ENCODE results near the gene STYK1.

Gene STYK1

GRCh38 chr12:10669533-10669932 lies 4.3 kb downstream of the STYK1 start:
- H2BK5ac ChIP-seq (ENCODE audit: low read length) = no peak overlapping the region
- no peak overlapping the region for H3K9ac ChIP-seq (ENCODE audit: low read depth, low read length, poor library complexity)

DNA sequence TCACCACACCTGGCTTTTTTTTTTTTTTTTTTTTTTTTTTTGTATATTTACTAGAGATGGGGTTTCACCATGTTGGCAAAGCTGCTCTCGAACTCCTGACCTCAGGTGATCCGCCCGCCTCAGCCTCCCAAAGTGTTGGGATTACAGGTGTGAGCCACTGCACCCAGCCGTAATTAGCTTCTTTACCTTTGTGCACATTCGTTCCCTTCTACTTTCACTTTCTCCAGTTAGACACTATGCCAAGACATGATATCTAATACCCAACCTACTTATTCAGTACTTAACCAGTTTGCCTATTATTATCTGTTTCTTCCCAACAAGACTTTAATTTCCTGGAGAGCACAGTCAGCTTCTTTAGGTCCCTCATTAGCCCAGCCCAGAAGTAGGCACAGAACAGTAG lies 5.3 kb downstream of the STYK1 start:
- Histone ChIP-seq H2BK5ac (ENCODE audit: low read length) (no peak overlapping the region), H3K27ac (replicated peaks; ENCODE audit: low read length) (no peak overlapping the region), H3K4me2 (ENCODE audit: insufficient read depth, low read length, poor library complexity, severe bottlenecking) (no peak overlapping the region), H3K27me3 (ENCODE audit: control insufficient read depth in 3 of 3, insufficient read depth in 3 of 3, low read depth in 1 of 3, low read length in 3 of 3) (peaks cover 0 to 27% (median under 1%) of the 10 kb centered on the region in 3 experiments), H3K4me1 (ENCODE audit: control insufficient read depth in 2 of 2, insufficient read depth in 1 of 2, low read depth in 1 of 2, low read length in 2 of 2) (no peaks in the 10 kb centered on the region), H3K9me3 (replicated peaks in 1 of 2; ENCODE audit: control insufficient read depth in 2 of 2, insufficient read depth in 1 of 2, low read depth in 1 of 2, low read length in 2 of 2) (no peaks in the 10 kb centered on the region), H2BK15ac (ENCODE audit: low read length) (no peak overlapping the region), H3K23ac (ENCODE audit: low read depth, low read length, poor library complexity) (no peak overlapping the region), H3K36me3 (replicated peaks in 1 of 2; ENCODE audit: control insufficient read depth in 2 of 2, insufficient read depth in 2 of 2, low read length in 2 of 2) (no peaks in the 10 kb centered on the region), H3K4ac (ENCODE audit: low read length) (no peak overlapping the region), H3K14ac (ENCODE audit: low read length) (no peak overlapping the region), H3K4me3 (ENCODE audit: low read length in 2 of 2) (no peak overlapping the region), H3K79me1 (ENCODE audit: low read depth, low read length) (no peaks in the 10 kb centered on the region), H2AK5ac (ENCODE audit: low read depth, low read length) (no peak overlapping the region), H2BK12ac (ENCODE audit: low read length) (no peak overlapping the region), H4K8ac (ENCODE audit: low read depth, low read length) (no peak overlapping the region), H2AFZ (ENCODE audit: low read length) (no peak overlapping the region), H4K91ac (ENCODE audit: low read depth, low read length, poor library complexity) (no peak overlapping the region), H3K9ac (ENCODE audit: low read depth, low read length, poor library complexity) (no peak overlapping the region), H2BK120ac (ENCODE audit: low read depth, low read length) (no peak overlapping the region), H3K18ac (ENCODE audit: low read length) (no peak overlapping the region)
- no CpG with 5 or more reads among the region's 5 CpGs for WGBS, 2 donors (ENCODE audit: extremely low coverage in 2 of 2, insufficient read length in 2 of 2, insufficient replicate concordance in 1 of 2)
- DNase-seq (ENCODE audit: low spot score) = no peak

More at GRCh38 chr12:10669533-10669932, 4.3 kb downstream of the STYK1 start:
- no peaks in the 10 kb centered on the region for H3K79me1 ChIP-seq (ENCODE audit: low read depth, low read length)
- no peak overlapping the region for H2AFZ ChIP-seq (ENCODE audit: low read length)
- H2AK5ac ChIP-seq (ENCODE audit: low read depth, low read length) = no peak overlapping the region
- no peak overlapping the region for H3K4me3 ChIP-seq (ENCODE audit: low read length in 2 of 2)
- H3K4ac ChIP-seq (ENCODE audit: low read length) = no peak overlapping the region
- no peak overlapping the region for H4K8ac ChIP-seq (ENCODE audit: low read depth, low read length)
- no peak overlapping the region for H4K91ac ChIP-seq (ENCODE audit: low read depth, low read length, poor library complexity)
- no peak overlapping the region for H3K18ac ChIP-seq (ENCODE audit: low read length)
- H2BK12ac ChIP-seq (ENCODE audit: low read length) = no peak overlapping the region
- H3K14ac ChIP-seq (ENCODE audit: low read length) = no peak overlapping the region
- no CpG with 5 or more reads among the region's 1 CpG for WGBS, 2 donors (ENCODE audit: extremely low coverage in 2 of 2, insufficient read length in 2 of 2, insufficient replicate concordance in 1 of 2)
- no peak overlapping the region for H2BK120ac ChIP-seq (ENCODE audit: low read depth, low read length)
- H3K36me3 ChIP-seq (replicated peaks in 1 of 2; ENCODE audit: control insufficient read depth in 2 of 2, insufficient read depth in 2 of 2, low read length in 2 of 2) = no peaks in the 10 kb centered on the region
- peaks cover 0 to 32% (median 5%) of the 10 kb centered on the region in 3 experiments for H3K27me3 ChIP-seq (ENCODE audit: control insufficient read depth in 3 of 3, insufficient read depth in 3 of 3, low read depth in 1 of 3, low read length in 3 of 3)
- no peaks in the 10 kb centered on the region for H3K9me3 ChIP-seq (replicated peaks in 1 of 2; ENCODE audit: control insufficient read depth in 2 of 2, insufficient read depth in 1 of 2, low read depth in 1 of 2, low read length in 2 of 2)
- H3K23ac ChIP-seq (ENCODE audit: low read depth, low read length, poor library complexity) = no peak overlapping the region
- no peak overlapping the region for H2BK15ac ChIP-seq (ENCODE audit: low read length)
- no peak overlapping the region for H3K27ac ChIP-seq (replicated peaks; ENCODE audit: low read length)
- H3K4me1 ChIP-seq (ENCODE audit: control insufficient read depth in 2 of 2, insufficient read depth in 1 of 2, low read depth in 1 of 2, low read length in 2 of 2) = no peaks in the 10 kb centered on the region
- H3K4me2 ChIP-seq (ENCODE audit: insufficient read depth, low read length, poor library complexity, severe bottlenecking) = no peak overlapping the region
- DNase-seq (ENCODE audit: low spot score) = no peak

- Histone ChIP-seq H2BK12ac (ENCODE audit: low read length) (no peak overlapping the region), H2BK15ac (ENCODE audit: low read length) (no peak overlapping the region), H3K9me3 (replicated peaks in 1 of 2; ENCODE audit: control insufficient read depth in 2 of 2, insufficient read depth in 1 of 2, low read depth in 1 of 2, low read length in 2 of 2) (no peaks in the 10 kb centered on the region), H2AK5ac (ENCODE audit: low read depth, low read length) (no peak overlapping the region), H3K14ac (ENCODE audit: low read length) (no peak overlapping the region), H3K4me2 (ENCODE audit: insufficient read depth, low read length, poor library complexity, severe bottlenecking) (no peak overlapping the region), H3K4me3 (ENCODE audit: low read length in 2 of 2) (no peak overlapping the region), H2BK5ac (ENCODE audit: low read length) (no peak overlapping the region), H3K27me3 (ENCODE audit: control insufficient read depth in 3 of 3, insufficient read depth in 3 of 3, low read depth in 1 of 3, low read length in 3 of 3) (peaks cover 0 to 17% (median 0%) of the 10 kb centered on the region in 3 experiments), H3K23ac (ENCODE audit: low read depth, low read length, poor library complexity) (no peak overlapping the region), H4K8ac (ENCODE audit: low read depth, low read length) (no peak overlapping the region), H3K79me1 (ENCODE audit: low read depth, low read length) (no peaks in the 10 kb centered on the region), H2BK120ac (ENCODE audit: low read depth, low read length) (no peak overlapping the region), H3K9ac (ENCODE audit: low read depth, low read length, poor library complexity) (no peak overlapping the region), H4K91ac (ENCODE audit: low read depth, low read length, poor library complexity) (no peak overlapping the region), H3K27ac (replicated peaks; ENCODE audit: low read length) (no peak overlapping the region), H3K18ac (ENCODE audit: low read length) (no peak overlapping the region), H3K4me1 (ENCODE audit: control insufficient read depth in 2 of 2, insufficient read depth in 1 of 2, low read depth in 1 of 2, low read length in 2 of 2) (no peaks in the 10 kb centered on the region), H2AFZ (ENCODE audit: low read length) (no peak overlapping the region), H3K4ac (ENCODE audit: low read length) (no peak overlapping the region), H3K36me3 (replicated peaks in 1 of 2; ENCODE audit: control insufficient read depth in 2 of 2, insufficient read depth in 2 of 2, low read length in 2 of 2) (no peaks in the 10 kb centered on the region)
- no CpG with 5 or more reads among the region's 1 CpG for WGBS, 2 donors (ENCODE audit: extremely low coverage in 2 of 2, insufficient read length in 2 of 2, insufficient replicate concordance in 1 of 2)
- no peak for DNase-seq (ENCODE audit: low spot score)
Observed at GRCh38 chr12:10667581-10667980, 6.3 kb downstream of the STYK1 start.

- Histone ChIP-seq H2BK120ac (ENCODE audit: low read depth, low read length) (no peak overlapping the region), H3K9ac (ENCODE audit: low read depth, low read length, poor library complexity) (no peak overlapping the region), H3K79me1 (ENCODE audit: low read depth, low read length) (no peaks in the 10 kb centered on the region), H3K4ac (ENCODE audit: low read length) (no peak overlapping the region), H3K23ac (ENCODE audit: low read depth, low read length, poor library complexity) (no peak overlapping the region), H3K36me3 (replicated peaks in 1 of 2; ENCODE audit: control insufficient read depth in 2 of 2, insufficient read depth in 2 of 2, low read length in 2 of 2) (no peaks in the 10 kb centered on the region), H2BK12ac (ENCODE audit: low read length) (no peak overlapping the region), H3K4me3 (ENCODE audit: low read length in 2 of 2) (no peak overlapping the region), H3K9me3 (replicated peaks in 1 of 2; ENCODE audit: control insufficient read depth in 2 of 2, insufficient read depth in 1 of 2, low read depth in 1 of 2, low read length in 2 of 2) (no peaks in the 10 kb centered on the region), H3K27me3 (ENCODE audit: control insufficient read depth in 3 of 3, insufficient read depth in 3 of 3, low read depth in 1 of 3, low read length in 3 of 3) (peaks cover 0 to 8% (median 0%) of the 10 kb centered on the region in 3 experiments), H2BK15ac (ENCODE audit: low read length) (no peak overlapping the region), H4K91ac (ENCODE audit: low read depth, low read length, poor library complexity) (no peak overlapping the region), H2AFZ (ENCODE audit: low read length) (no peak overlapping the region), H3K27ac (replicated peaks; ENCODE audit: low read length) (no peak overlapping the region), H3K18ac (ENCODE audit: low read length) (no peak overlapping the region), H3K4me1 (ENCODE audit: control insufficient read depth in 2 of 2, insufficient read depth in 1 of 2, low read depth in 1 of 2, low read length in 2 of 2) (no peaks in the 10 kb centered on the region), H2BK5ac (ENCODE audit: low read length) (no peak overlapping the region), H3K4me2 (ENCODE audit: insufficient read depth, low read length, poor library complexity, severe bottlenecking) (no peak overlapping the region), H2AK5ac (ENCODE audit: low read depth, low read length) (no peak overlapping the region), H4K8ac (ENCODE audit: low read depth, low read length) (no peak overlapping the region), H3K14ac (ENCODE audit: low read length) (no peak overlapping the region)
- no CpG with 5 or more reads among the region's 2 CpGs for WGBS, 2 donors (ENCODE audit: extremely low coverage in 2 of 2, insufficient read length in 2 of 2, insufficient replicate concordance in 1 of 2)
- no peak for DNase-seq (ENCODE audit: low spot score)
Observed at GRCh38 chr12:10664499-10664898, 9.4 kb downstream of the STYK1 start.
